Measurements from ENCODE around the gene THOC5.

GRCh38 chr22:29469755-29470154 is 83.8 kb downstream of the THOC5 start:
- TF ChIP-seq MEF2A (IDR thresholded peaks at IDR 0.05; ENCODE audit: borderline replicate concordance, low read depth) (no peak), CTCF (IDR thresholded peaks at IDR 0.05) (no peak), ZBTB33 (IDR thresholded peaks at IDR 0.05; ENCODE audit: borderline replicate concordance, low read depth) (no peak), TCF12 (IDR thresholded peaks at IDR 0.05) (no peak), USF1 (IDR thresholded peaks at IDR 0.05; ENCODE audit: borderline replicate concordance, low read depth) (no peak), FOXM1 (IDR thresholded peaks at IDR 0.05; ENCODE audit: low read depth) (no peak), POLR2AphosphoS5 (IDR thresholded peaks at IDR 0.05; ENCODE audit: low read depth, low read length) (no peak), CHD2 (IDR thresholded peaks at IDR 0.05; ENCODE audit: low read length, partially characterized antibody) (no peak), TEAD4 (IDR thresholded peaks at IDR 0.05; ENCODE audit: borderline replicate concordance, insufficient read depth) (no peak), YY1 (IDR thresholded peaks at IDR 0.05; ENCODE audit: low read depth) (no peak), MXI1 (IDR thresholded peaks at IDR 0.05; ENCODE audit: low read depth, low read length) (no peak), SIN3A (IDR thresholded peaks at IDR 0.05; ENCODE audit: borderline replicate concordance, low read depth, low read length) (no peak), FOSL2 (IDR thresholded peaks at IDR 0.05; ENCODE audit: borderline replicate concordance, low read depth) (no peak), ELF1 (IDR thresholded peaks at IDR 0.05) (no peak)
